GM12891 (cell line): ENCODE results near the gene FBLN2. TPM values are rescaled to one million over a fixed set of nuclear protein-coding genes. Genes with fewer than 3 reads are reported as not detected.
"Not testable (repeated sequence)": the region's sequence is repeated elsewhere in the genome, so short reads cannot be mapped to it uniquely, and the experiment has no call there.

Experiments used
- DNase-seq: peaks from one replicate; pipeline ENCODE4 v3.0.0; 2011; ENCODE audit warnings: low spot score; ENCODE audit not compliant: insufficient read length
- FAIRE-seq: peaks from 2 replicates; lab custom pipeline; 2011; peaks lifted over from hg19 to GRCh38; lab: Jason Lieb, UNC
- PAX5 ChIP-seq: IDR thresholded peaks from 2 replicates; pipeline ENCODE4 v1.6.1; 2011; ENCODE audit warnings: low read length, moderate library complexity, mild to moderate bottlenecking; ENCODE audit not compliant: insufficient read depth, severe bottlenecking
- POLR2A ChIP-seq: IDR thresholded peaks from 2 replicates; pipeline ENCODE4 v1.6.1; 2011; ENCODE audit warnings: low read depth, low read length, control low read depth
- POLR2AphosphoS5 ChIP-seq: IDR thresholded peaks from 2 replicates; pipeline ENCODE4 v1.6.1; 2011; ENCODE audit warnings: low read depth, low read length, control low read depth
- POU2F2 ChIP-seq: IDR thresholded peaks from 2 replicates; pipeline ENCODE4 v1.6.1; 2011; ENCODE audit warnings: low read depth, mild to moderate bottlenecking, control low read depth, low read length, moderate library complexity
- SPI1 ChIP-seq: IDR thresholded peaks from 2 replicates; pipeline ENCODE4 v1.6.1; 2011; ENCODE audit warnings: low read depth, low read length, control low read depth
- TAF1 ChIP-seq: IDR thresholded peaks from 2 replicates; pipeline ENCODE4 v1.6.1; 2011; ENCODE audit warnings: low read depth, low read length, control low read depth
- polyA plus RNA-seq: library from polyadenylated mRNA; unstranded; fragments of >200 nt; gene quantifications from one replicate; pipeline ENCODE4 v1.2.1, GENCODE V29; 2012; ENCODE audit warnings: low read depth, missing spikeins, inconsistent platforms; ENCODE audit not compliant: missing spikeins

FBLN2 gene
- 0.15 TPM for polyA plus RNA-seq

GRCh38 chr3:13548696-13549622 is at the start of gene FBLN2:
FBLN2 (plus strand) TSS chr3:13549125; CDS start chr3:13570356, 21,231 bp downstream.
- FAIRE-seq (no peak), DNase-seq (peak; percentile 44)

GRCh38 chr3:13499246-13499645 is 49.7 kb upstream of the FBLN2 start:
- FAIRE-seq, DNase-seq: not testable (repeated sequence)

More at GRCh38 chr3:13548696-13549622, at the start of gene FBLN2:
- TF ChIP-seq SPI1 (no peak), POU2F2 (no peak), POLR2A (no peak), TAF1 (no peak), POLR2AphosphoS5 (no peak), PAX5 (no peak)

GRCh38 chr3:13500133-13500885 is 48.6 kb upstream of the FBLN2 start:
- no peak for TF ChIP-seq TAF1
- no peak for TF ChIP-seq POU2F2
- no peak for TF ChIP-seq POLR2AphosphoS5
- no peak for TF ChIP-seq SPI1
- no peak for TF ChIP-seq PAX5
- TF ChIP-seq POLR2A: no peak
- FAIRE-seq (no peak), DNase-seq (peak; percentile 56)

GRCh38 chr3:13501056-13501455 is 47.9 kb upstream of the FBLN2 start:
- no peak for DNase-seq
- no peak for TF ChIP-seq POU2F2
- TF ChIP-seq POLR2A: no peak
- TF ChIP-seq SPI1: no peak
- TF ChIP-seq TAF1: no peak
- TF ChIP-seq POLR2AphosphoS5: no peak
- no peak for TF ChIP-seq PAX5
- no peak for FAIRE-seq

- FAIRE-seq (no peak), DNase-seq (no peak)
- TF ChIP-seq POLR2A (no peak), POLR2AphosphoS5 (no peak), PAX5 (no peak), SPI1 (no peak), TAF1 (no peak)
Observed at GRCh38 chr3:13501521-13501920, 47.4 kb upstream of the FBLN2 start.

GRCh38 chr3:13501958-13502790 is 46.8 kb upstream of the FBLN2 start:
- DNase-seq (no peak), FAIRE-seq (no peak)
- TF ChIP-seq POU2F2: no peak
- TF ChIP-seq TAF1: no peak
- TF ChIP-seq POLR2A: no peak
- no peak for TF ChIP-seq SPI1
- TF ChIP-seq POLR2AphosphoS5: no peak
- TF ChIP-seq PAX5: no peak

- FAIRE-seq (no peak), DNase-seq (no peak)
- TF ChIP-seq PAX5: no peak
Observed at GRCh38 chr3:13502791-13503060, 46.2 kb upstream of the FBLN2 start.

GRCh38 chr3:13504161-13504831 is 44.6 kb upstream of the FBLN2 start:
- DNase-seq: no peak
- no peak for TF ChIP-seq PAX5
- no peak for FAIRE-seq

- FAIRE-seq (no peak), DNase-seq (no peak)
- TF ChIP-seq SPI1: no peak
- no peak for TF ChIP-seq POU2F2
- TF ChIP-seq PAX5: no peak
Observed at GRCh38 chr3:13505147-13506130, 43.5 kb upstream of the FBLN2 start.
